HG02588 (cell line): ENCODE results near the gene ATCAY.
"Not testable (repeated sequence)": the region's sequence is repeated elsewhere in the genome, so short reads cannot be mapped to it uniquely, and the experiment has no call there.

Experiments
- ATAC-seq: cut with Tn5 transposase; IDR thresholded peaks from one replicate; pipeline ENCODE4 v1.9.1; 2021; ENCODE audit warnings: mild to moderate bottlenecking, moderate library complexity; ENCODE audit not compliant: unreplicated experiment

ATCAY gene

DNA sequence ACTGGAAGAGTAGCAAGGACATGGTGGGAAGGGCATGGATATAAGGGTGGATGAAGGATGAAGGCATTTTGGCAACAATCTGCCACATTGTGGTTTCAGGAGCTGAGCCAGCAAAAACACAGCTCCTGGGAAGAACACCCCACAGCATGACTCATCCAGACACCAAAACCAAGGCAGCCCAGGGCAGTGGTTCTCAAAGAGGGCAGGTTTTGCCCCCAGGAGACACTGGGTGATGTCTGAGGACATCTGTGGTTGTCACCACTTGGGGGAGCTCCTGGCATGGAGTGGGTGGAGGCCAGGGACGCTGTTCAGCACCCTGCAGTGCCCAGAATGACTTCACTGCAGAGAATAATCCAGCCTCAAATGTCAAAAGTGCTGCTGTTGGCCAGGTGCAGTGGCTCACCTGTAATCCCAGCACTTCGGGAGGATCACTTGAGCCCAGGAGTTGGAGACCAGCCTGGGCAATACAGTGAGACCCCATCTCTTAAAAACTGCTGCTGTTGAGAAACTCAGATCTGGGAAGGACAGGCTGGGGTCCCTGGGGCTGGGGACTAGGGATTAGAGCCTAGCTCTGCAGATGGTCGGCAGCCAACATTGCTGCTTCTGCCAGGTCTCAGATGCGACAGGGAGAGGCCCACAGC is 27.8 kb upstream of the ATCAY start:
- ATAC-seq: no peak

DNA sequence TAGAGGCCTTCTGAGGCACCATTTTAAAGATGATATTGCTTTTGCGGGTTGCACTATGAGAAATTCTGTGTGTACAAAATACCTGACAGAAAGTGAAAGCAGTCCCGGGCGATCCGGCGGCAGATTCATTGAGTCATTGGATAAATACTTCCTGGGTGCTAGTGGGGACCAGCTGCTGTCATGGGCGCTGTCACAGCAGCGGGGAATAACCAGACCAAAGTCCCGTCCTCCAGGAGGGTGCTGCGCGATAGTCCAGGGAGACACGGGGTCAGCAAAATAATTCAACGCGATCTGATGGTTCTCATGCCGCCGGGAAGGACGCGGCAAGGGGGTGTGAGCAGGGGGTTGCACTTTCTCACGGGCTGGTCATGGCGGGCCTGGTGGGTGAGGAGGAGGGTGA is 25.2 kb upstream of the ATCAY start:
- ATAC-seq: no peak

DNA sequence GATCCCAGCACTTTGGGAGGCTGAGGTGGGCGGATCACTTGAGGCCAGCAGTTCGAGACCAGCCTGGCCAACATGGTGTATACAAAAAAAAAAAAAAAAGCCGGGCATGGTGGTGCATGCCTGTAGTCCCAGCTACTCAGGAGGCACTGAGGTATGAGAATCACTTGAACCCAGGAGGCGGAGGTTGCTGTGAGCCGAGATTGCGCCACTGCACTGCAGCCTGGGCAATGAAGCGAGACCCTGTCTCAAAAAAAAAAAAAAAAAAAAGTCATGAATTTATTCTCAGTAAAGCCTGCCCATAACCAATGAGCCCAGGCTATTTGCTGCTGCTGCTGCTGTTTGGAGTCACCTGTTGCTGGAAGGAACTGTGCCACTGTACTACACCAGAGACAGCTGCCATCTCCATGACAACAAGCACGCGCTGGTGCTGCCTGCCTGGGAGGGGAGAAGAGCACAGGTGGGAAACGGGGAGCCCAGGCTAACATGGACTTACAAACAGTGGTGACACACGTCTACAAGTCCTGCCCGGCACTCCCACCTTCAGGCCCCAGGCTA is 23.0 kb upstream of the ATCAY start:
- ATAC-seq: no peak

DNA sequence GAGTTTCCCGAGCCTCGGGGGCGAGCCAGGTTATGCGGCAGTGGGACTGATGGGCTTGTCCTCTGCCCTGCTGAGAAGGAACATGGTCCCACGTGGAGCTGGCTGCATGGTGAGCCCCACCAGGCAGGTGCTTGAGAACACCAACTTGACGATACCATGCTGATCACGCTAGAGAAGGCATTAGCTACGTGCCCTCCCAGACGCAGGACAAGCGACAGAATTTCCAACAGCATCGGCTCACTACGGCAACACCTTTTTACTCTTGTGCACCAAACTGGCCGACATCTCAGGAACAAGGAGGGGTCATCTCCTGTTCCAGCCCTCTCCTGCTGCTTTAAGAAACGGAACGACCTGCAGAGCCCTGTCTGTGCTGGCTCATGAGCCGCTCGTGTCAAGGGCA is 20.0 kb upstream of the ATCAY start:
- ATAC-seq: no peak

DNA sequence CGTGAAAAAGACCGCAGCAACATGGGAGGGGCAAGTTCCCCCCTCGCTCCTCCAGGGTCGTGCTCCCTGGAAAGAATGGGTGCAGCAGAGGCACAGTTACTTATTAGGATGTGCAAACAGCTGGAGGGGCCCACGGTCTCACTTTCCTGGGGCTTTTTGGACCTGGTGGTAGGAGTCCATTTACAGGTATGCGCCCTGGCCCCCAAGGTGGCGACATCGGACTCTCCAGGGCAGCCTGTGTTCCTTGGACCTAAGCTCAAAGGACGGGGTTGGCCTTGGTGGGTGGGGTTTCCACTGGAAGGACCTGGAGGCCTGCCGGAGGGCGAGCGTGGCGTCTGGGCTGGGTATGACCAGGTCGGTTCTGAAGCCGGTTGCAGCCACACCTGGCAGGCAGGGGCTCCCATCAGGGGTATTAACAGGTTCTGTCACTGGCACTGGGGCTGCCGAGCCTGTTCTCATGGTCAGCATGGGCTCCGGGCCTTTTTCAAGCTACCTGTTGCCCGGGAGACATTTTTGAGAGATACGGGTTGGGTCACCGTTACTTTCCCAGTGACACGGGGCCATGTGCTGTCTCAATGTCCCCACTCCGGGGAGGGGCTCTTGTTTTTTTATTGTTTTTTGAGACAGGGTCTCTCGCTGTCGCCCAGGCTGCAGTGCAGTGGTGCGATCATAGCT is 17.5 kb upstream of the ATCAY start:
- no peak for ATAC-seq

DNA sequence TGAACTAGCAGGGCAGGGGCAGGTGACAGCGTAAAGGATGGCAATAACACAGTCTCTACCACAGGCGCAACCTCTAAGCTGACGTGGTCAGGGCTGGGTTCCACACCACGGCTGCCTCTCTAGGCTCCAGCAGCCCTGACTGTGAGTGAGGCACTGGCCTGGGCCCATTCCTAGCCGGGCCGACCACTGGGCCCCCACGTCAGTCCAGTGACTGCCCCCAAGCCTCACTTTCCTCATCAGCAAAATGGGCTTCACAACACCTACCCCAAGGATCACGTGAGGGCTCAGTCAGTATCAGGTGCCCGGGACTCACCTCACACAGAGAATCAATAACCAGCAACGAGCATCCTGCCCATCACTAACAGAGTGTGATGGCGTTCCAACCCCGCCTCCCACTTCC is 16.8 kb upstream of the ATCAY start:
- ATAC-seq: no peak

DNA sequence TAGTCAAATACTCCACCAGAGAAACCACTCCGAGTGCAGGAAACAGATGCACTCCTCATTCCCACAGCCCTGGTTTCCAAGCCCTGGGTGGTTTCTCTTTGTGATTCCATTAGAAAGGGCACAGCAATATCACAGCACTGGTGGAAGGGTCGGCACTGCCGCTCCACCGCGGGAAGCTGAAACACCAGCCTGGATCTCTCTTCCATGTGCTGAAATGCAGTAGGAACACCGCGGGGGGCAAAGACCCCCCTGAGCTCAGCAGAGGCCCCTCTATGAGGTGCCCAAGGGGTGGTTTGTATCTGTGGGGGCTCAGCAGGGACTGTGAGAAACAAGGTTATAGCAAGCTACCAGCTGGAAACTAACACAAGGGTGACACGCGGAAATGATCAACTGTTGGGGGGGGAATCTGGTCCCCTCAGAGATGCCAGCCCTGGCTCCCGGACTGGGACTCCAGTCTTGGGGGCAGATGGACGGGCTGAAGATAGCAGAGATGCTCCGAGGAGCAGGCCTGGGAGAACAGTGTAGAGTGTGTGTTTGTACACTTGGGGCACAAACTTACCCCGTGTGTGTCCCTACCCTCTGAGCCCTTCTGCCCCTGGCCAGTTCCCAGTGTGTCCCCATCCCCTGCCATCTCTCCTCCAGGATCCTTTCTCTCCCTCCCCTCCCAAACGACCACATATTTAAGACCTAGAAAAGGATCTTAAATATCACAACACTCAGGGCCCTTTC is 13.4 kb upstream of the ATCAY start:
- no peak for ATAC-seq

DNA sequence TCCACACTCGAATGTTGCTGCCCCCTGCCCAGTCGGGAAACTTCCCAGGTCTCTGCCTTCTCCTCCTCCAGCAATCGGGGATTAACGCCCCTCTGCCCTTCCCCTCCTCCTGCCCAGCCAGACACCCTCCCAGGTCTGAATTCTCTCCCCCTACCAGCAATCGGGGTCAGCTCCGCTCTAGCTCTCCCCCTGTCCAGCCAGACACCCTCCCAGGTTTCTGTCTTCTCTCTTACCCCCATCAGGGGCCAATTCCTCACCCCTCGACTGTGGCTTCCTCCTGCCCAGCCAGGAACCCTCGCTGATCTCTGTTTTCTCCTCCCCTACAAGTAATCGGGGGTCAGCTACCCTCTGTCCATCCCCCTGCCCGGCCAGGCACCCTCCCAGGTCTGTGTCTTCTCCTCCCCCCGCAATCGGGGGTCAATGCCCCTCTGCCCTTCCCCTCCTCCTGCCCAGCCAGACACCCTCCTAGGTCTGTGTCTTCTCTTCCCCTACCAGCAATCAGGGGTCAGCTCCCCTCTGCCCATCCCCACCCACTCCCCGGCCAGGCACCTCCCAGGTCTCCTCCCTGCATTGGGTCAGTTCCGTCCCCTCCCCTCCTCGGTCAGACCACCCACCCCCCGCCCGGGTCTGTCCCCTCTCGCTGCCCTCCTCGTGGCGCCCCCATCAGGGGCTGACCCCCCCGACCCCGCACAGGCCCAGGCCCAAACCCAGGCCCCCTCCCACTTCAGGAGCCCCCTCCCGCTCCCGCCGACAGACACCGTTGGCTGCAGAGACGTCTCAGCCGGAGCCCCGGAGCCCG is 12.3 kb upstream of the ATCAY start:
- ATAC-seq: no peak

DNA sequence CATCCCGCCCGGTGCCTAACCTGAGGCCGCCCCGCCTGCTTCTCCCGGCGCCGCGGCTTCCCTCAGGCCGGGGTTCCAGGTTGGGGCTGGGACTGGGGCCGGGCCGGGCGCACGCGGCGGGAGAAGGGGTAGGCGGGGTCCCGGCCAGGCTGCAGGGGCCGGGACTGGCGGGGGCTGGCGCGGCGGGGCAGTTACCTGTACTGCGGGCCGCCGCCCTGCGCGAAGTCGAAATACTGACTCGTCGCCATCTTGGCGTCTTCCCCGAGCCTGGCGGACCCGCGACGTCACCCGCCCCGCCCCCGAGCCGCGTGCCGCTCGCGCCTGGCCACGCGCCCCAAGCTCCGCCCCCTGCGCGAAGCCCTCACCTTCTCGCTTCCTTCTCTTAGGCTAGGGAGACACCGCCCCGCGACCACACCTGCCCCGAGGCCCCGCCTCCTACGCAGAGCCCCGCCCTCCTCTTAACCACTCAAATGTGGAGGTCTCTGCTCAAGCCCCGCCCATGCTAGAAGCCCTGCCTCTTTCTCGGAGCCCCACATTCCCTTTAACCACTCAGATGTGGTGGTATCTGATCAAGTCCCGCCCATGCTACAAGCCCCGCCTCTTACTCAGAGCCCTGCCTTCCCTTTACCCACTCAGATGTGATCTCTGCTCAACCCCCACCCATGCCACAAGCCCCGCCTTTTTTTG is 11.6 kb upstream of the ATCAY start, which contains the start of gene ZFR2:
ZFR2 (minus strand) TSS at position 269 of the 687 bp plus-strand sequence; CDS start at position 248, 21 bp downstream.
- no peak for ATAC-seq

DNA sequence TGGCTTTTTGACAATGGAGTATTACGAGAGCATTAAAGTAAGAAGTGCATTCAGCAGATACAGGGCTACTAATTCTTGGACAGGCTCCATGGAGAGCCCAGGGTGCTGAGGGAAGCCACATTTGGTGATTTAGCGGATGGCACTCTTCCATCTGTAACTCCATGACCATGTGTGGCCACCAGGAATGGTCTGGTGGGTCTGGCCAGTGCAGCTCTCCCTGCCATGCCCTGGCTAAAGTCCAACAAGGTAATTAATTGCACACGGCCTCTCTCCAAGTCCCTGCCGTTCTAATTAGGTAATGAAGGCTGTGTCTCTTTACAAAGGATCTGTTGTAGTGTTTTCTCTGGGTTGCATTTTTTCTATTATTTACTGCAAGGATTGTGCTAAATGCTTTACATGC is 7.3 kb upstream of the ATCAY start:
- ATAC-seq: no peak

DNA sequence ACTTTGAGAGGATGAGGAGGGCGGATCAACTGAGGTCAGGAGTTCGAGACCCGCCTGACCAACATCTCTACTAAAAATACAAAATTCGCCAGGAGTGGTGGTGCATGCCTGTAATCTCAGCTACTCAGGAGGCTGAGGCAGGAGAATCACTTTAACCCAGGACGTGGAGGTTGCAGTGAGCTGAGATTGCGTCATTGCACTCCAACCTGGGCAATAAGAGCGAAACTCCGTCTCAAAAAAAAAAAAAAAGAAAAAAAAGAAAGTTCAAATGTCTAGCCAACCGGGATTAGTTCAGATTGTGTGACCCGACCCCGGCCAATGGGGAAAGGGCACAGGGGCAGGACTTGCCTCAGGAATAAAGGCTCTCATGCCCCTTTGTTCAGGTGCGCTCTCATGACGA is 5.8 kb upstream of the ATCAY start:
- not testable (repeated sequence) for ATAC-seq

DNA sequence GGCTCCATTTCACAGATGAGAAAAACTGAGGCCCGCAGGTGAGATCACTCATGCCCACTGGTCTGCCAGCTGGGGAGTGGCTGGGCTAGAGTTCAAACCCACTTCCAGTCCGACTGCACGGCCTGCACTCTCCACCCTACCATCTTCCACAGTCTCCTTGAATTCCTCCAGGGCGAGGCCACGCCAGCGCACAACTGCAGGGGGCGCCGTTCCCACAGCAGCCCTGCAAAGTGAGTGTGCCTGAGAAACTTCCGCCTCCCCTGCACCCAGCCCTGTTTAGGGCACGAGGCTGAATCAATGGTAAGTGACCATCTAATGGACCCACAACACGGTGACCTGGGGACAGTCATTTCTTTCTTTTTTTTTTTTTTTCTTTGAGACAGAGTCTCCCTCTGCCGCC is 829 bp upstream of the ATCAY start:
- ATAC-seq: no peak

DNA sequence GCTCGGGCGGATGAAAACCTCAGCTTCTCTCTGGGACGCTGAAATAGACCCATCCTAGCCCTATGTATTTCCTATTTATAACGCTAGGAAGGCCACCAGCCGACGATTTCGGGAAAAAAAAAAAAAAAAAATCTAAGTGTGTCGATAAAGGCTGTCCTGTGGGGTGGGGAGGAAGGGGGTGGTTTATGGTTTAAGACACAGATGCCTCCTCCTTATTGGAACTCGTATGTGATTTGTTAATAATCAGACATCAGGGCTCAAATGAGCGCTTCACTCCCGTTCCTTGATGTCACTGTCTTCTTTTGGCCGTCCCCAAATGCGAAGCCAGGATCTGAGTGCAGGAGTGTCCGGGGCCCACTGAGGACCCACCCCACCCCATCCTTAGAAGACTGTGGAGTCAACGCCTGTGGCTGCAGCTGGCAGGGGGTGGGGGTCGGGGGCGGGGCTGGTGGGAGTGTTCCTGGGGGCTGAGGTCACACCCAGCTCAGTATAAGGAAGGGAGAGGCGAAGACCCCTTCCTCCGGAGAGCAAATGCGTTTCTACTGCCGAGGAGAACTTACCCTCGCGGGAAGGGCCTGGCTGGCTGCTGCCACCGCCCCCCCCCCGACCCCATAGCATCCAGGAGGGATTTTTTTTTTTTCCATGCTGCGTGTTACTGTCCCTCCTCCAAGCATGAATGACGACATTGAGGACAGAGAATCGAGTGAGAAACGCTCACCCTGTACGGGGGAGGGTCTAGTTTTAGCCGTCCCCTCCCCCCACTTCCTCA is 971 bp downstream of the ATCAY start:
- no peak for ATAC-seq

DNA sequence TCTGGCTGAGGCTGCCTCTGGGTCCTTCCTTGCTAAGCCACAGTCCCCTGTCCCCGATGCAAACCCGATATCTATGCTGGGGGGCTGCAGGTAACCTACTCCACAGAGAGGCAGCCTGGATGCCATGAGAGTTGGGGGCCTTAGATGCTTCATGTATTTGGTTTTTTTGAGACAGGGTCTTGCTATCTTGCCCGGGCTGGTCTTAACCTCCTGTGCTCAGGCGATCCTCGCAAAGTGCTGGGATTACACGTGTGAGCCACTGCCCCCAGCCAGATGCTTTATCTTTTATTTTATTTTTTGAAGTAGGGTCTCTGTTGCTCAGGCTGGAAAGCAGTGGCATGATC is 1.5 kb downstream of the ATCAY start:
- ATAC-seq: no peak

DNA sequence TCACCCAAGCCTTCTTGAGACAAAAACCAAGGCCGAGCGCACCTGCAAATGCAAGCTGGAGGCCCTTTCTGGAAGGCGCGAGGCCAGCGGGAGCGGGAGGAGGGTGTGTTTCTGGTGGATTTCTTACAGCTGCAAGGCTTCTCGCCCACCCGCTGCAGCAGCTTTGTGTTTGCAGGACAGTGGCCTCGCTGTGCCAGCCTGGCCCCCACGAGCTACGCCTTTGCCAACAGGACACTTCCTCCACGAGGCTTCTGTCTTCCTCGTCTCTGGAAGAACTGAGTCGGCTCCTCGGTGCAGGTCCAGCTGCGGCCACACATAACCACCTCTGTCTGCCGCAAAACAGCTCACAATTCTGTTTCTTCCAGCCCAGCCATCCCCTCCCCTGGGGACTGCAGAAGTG is 10.1 kb downstream of the ATCAY start:
- no peak for ATAC-seq

DNA sequence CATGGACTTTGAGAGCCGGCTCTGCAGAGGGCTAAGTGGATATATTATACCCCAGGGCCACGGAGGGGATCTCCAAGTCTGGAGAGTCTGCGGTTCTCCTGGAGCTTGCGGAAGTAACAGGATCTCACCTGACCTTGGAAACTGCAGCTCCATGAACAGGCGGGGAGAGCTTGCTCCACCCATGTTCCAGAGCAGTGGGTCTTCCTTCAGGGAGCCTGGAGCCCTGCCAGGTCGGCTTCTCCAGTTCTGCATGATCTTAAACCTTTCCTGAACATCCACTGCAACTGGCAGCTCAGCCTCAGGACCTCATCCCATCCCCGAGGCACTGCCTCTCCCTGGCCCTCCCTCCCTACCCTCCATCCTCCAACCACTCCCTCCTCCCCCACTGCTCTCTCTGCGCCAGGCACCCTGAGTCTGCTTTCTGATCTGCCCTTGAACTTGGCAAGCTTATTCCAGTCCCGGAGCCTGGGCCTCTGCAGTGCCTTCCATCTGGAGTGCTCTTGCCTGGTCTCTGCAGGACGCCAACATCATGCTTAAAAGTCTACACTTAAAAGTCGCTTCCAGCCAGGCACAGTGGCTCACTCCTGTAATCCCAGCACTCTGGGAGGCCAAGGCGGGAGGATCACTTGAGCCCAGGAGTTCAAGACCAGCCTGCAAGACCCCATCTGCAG is 13.2 kb downstream of the ATCAY start:
- ATAC-seq: no peak

DNA sequence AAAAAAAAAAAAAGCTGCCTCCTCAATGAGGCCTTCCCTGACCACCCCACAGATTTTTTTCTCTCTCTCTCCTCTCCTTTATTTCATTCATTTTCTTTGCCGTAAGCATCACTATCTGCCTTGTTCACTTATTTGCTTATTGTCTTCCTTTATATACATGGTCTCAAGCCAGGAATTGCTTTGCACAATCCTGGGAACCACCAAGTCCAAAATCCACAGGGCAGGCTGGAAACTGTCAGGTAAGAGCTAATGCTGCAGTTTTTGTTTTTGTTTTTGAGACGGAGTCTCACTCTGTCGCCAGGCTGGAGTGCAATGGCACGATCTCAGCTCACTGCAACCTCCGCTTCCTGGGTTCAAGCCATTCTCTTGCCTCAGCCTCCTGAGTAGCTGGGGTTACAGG is 14.5 kb downstream of the ATCAY start:
- ATAC-seq: not testable (repeated sequence)

DNA sequence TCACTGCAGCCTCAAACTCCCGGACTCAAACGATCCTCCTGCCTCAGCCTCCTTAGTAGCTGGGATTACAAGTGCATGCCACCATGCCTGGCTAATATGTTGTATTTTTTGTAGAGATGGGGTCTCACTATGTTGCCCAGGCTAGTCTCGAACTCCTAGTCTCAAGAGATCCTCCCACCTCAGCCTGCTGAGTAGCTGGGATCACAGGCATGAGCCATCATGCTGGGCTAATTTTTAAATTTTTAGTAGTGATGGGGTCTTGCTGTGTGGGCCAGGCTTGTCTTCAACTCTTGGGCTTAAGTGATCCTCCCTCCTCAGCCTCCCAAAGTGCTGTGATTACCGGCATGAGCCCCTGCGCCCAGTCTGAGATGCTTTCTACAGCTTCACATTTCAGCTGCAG is 15.3 kb downstream of the ATCAY start:
- ATAC-seq: no peak

DNA sequence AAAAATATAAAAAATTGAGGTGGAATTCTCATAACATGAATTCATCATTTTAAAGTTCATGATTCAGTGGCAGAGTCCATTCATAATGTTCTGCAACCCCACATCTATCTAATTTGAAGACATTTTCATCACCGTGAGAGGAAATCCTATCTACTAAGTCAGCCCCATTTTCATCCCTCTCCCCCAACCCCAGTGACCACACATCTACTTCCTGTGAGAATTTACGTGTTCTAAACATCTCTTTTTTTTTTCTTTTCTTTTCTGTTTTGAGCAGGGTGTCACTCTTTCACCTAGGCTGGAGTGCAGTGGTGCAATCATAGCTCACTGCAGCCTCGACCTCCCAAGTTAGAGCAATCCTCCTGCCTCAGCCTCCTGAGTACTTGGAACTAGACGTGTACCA is 17.5 kb downstream of the ATCAY start:
- no peak for ATAC-seq
